SK-MEL-5 (cell line): Measurements from ENCODE around the gene PARD6G. TPM values are rescaled to one million over a fixed set of nuclear protein-coding genes. Genes with fewer than 3 reads are reported as not detected.

Experiments
- DNase-seq: peaks from one replicate; pipeline ENCODE4 v3.0.0-alpha.2; 2016; ENCODE audit warnings: low read depth, low spot score
- in situ Hi-C: cut with HindIII; loops from 2 replicates; pipeline ENCODE4 v1.10.0; 2016; ENCODE audit warnings: low sequenced_read_pairs, high pct_unique_total_duplicates, low pct_unique_long_range_greater_than_20kb
- total RNA-seq: library from RNA; depleted of rRNA; stranded (reverse); fragments of >200 nt; shearing (Covaris generic); gene quantifications from 2 replicates; pipeline ENCODE4 v1.2.3, GENCODE V29; 2014

Gene PARD6G
- total RNA-seq, 1 experiment from 2014 or later, result 8.8 TPM

GRCh38 chr18:80147037-80147417, 100.3 kb downstream of the PARD6G start:
- no peak for DNase-seq
- in situ Hi-C loops, result no loop called here

DNA sequence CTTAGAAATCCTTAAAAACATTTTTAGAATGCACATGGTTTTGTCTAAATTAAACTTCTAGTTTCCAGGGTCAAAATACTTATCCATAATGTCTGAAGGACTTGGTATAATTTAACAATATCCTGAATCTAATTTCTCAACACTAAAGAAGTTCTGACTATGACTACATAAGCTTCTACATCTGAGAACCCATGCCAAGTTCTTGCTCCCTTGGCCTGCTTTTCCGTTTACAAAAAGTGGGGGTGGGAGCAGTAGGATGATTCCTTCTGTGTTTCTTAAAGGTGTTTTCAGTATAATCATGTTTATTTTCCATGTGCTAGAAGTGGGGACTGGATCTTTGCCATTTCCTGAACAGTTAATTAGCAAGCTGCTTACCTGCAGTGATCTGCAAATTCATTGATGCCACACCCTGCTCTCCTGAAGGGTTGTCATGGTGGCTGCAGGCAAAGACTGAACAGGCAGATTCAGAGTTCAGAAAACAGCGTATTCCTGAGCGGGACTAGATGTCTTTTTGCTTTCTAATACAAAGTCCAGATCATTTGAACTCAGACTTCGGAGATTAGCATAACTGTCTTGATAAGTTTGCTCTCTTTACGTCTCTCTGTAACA, 102.0 kb downstream of the PARD6G start:
- in situ Hi-C loops, result no loop called here
- DNase-seq, result no peak

GRCh38 chr18:80143881-80144280, 103.4 kb downstream of the PARD6G start:
- in situ Hi-C loops, result no loop called here
- DNase-seq, result peak; percentile 4

DNA sequence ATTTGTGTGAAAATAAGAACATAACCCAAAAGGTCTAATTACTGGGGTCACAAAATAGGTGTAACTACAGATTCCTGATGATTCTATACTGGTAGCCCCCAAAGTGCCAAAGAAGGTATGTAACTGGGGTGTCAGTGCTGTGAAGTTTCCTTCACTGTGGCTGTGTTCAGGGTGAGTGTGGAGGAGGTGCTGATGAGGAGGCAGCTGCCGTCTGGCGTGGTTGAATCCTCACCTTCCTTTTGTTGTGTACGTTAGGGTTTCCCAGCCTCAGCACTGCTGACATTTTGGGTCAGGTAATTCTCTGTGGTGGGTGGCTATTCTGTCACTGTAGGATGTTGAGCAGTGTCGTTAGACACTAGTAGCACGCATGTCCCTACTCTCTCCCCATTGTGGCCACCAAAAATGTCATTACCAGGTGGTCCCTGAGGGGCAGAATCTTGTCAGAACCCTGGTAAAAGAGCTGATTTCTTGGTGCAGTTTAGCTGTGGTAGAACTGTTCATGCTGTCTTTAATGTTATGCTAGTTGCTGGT, 106.8 kb downstream of the PARD6G start:
- DNase-seq, result no peak
- in situ Hi-C loops, result no loop called here

GRCh38 chr18:80137976-80138375, 109.3 kb downstream of the PARD6G start:
- DNase-seq, result no peak
- in situ Hi-C loops, result no loop called here

- in situ Hi-C loops, result no loop called here
Measured at GRCh38 chr18:80137137-80137536, 110.2 kb downstream of the PARD6G start.

GRCh38 chr18:80136679-80137078, 110.6 kb downstream of the PARD6G start:
- in situ Hi-C loops, result no loop called here
- no peak for DNase-seq

More at GRCh38 chr18:80137137-80137536, 110.2 kb downstream of the PARD6G start:
- no peak for DNase-seq

DNA sequence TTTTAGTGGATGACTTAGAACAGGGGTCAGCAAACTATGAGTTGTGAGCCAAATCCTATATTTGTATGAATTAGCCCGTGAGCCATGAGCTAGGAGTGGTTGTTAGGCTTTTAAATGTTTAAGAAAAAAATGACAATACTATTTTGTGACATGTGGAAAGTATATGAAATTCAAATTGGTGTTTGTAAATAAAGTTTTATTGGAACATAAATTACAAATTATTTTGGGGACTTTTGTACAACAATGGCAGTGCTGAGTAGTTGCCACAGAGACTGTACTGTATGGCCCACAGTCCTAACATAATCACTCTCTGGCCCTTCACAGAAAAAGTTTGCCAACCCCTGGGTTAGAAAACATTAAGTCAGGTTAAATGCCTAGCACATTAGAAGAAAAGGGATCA, 112.2 kb downstream of the PARD6G start:
- DNase-seq, result no peak
- in situ Hi-C loops, result no loop called here

DNA sequence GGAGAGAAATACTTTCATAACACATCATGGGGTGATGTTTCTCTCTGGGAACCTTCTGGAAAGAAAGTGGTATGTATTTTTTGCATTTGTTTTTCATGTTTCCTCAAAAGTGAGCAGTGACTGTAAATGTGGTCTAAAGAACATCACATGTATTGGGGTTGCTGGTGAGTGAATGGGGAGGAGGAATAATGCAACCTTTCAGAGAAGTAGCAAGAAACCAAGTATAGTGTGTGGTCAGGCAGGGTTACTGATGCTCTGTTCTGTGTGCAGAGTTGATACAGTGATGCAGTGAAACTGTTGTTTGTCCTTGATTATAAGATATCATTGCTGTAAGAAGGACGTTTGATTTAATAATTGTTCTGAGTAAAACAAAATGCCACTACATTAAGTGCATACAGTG, 114.2 kb downstream of the PARD6G start:
- DNase-seq, result peak; percentile 15
- in situ Hi-C loops, result no loop called here

- no peak for DNase-seq
- in situ Hi-C loops, result no loop called here
Measured at GRCh38 chr18:80132180-80132812, 115.0 kb downstream of the PARD6G start.

DNA sequence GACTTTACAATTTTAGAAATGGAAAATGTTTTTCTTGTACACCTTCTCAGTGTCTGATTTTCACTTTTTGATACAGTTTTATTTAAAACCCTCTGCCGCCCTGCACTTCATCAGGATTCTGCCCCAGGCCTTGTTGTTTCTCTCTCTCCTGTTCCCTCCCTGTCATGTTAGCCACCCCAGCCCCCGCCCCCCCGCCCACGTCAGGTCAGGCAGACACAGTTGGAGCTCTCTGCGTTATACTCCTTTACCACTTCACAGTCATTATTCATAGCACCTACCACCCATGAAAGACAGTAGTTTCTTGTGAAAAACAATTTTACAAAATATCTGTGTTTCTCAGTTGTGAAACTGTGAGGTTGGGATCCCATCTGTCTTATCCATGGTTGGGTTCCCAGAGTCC, 116.8 kb downstream of the PARD6G start:
- DNase-seq, result no peak
- in situ Hi-C loops, result no loop called here

GRCh38 chr18:80129672-80130367, 117.5 kb downstream of the PARD6G start:
- in situ Hi-C loops, result no loop called here
- no peak for DNase-seq

- in situ Hi-C loops, result no loop called here
- DNase-seq, result no peak
Measured at GRCh38 chr18:80127635-80128034, 119.7 kb downstream of the PARD6G start.

DNA sequence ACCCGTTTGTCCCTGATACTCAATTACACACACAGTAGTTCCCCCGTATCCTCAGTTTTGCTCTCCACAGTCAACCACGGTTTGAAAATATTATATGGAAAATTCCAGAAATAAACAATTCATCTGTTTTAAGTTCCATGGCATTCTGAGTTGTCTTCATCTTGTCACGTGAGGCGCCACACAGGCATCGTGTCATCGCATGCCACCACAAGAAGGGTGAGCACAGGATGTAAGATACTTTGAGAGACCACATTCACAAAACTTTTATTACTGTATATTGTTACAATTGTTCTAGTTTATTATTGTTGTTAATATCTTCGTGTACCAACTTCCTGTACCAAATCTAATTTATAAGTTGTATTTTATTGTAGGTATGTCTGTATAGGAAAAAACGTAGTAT, 120.5 kb downstream of the PARD6G start:
- in situ Hi-C loops, result no loop called here
- DNase-seq, result no peak

DNA sequence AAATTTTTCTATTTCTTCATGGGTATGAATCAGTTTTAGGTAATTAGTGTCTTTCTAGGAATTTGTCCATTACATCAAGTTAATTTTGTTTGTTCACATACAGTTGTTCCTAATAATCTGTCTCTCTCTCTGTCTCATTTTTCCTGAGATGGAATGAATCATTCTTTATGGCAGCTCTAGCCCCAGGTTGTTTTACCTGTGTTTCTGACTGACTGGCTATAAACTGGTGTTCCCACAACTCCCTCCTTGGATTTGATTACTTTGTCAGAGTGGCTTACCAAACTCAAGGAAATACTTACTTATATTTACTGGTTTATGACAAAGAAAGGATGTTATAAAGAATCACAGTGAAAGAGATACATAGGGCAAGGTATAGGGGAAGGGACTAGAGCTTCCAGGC, 123.2 kb downstream of the PARD6G start:
- in situ Hi-C loops, result no loop called here
- no peak for DNase-seq

GRCh38 chr18:80120932-80121331, 126.4 kb downstream of the PARD6G start:
- no peak for DNase-seq
- in situ Hi-C loops, result no loop called here

GRCh38 chr18:80119111-80119510, 128.2 kb downstream of the PARD6G start:
- DNase-seq, result no peak
- in situ Hi-C loops, result no loop called here

- DNase-seq, result no peak
- in situ Hi-C loops, result no loop called here
Measured at GRCh38 chr18:80115035-80115434, 132.3 kb downstream of the PARD6G start.
